ENCODE measurements around the gene DHRS9. TPM values are rescaled to one million over a fixed set of nuclear protein-coding genes. Genes with fewer than 3 reads are reported as not detected.

Gene DHRS9
- total RNA-seq = 100 to 1,000 TPM in 1 of 4 donors, 10 to 100 TPM in 2, 1 to 10 TPM in 1; 4.3 to 130 (median 18.8) TPM

GRCh38 chr2:169069341-169069740, at the start of gene DHRS9:
Gene DHRS9, plus strand, starts transcription at chr2:169069563. Its CDS starts 12,019 bp downstream, at chr2:169081582.
- no peak for TF ChIP-seq CTCF (IDR thresholded peaks at IDR 0.05; ENCODE audit: low read depth)

DNA sequence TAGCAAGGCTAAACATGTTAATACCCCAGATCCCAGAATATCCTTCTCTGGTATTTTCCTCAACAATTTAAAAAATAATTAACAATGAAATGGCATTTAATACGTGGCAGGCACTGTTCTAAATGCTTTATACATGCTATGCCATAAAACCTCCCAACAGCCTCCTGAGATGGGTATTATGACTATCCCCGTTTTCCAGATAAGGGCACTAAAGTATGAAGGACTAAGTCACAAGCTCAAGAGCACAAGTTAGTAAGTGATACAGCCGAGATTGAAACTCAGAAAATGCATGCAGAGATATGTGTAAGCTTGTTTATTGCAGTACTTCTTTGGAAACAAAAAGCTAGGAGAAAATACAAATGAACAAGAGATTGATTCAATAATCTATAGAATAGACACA, 46.2 kb upstream of the DHRS9 start:
- TF ChIP-seq CTCF (IDR thresholded peaks at IDR 0.05; ENCODE audit: low read depth) = no peak

DNA sequence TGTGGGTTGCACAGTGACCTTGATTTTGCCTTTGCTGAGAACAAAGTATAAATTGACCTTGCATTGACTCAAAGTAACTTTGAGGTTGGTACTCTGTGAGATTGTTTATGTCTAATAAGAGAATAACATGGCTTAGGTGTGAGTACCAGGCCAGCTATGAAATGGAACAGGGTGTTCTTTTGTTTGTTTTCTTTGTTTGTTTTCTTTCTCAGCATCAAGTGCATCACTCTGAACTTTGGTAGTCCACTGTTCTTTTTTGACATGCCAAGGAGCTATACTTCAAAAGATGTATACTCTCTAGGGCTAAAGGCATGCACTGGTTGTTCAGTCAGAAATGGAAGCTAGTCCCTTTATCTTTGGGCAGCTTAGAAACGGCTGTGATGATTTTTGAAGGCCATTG, 43.3 kb upstream of the DHRS9 start:
- no peak for TF ChIP-seq CTCF (IDR thresholded peaks at IDR 0.05; ENCODE audit: low read depth)

DNA sequence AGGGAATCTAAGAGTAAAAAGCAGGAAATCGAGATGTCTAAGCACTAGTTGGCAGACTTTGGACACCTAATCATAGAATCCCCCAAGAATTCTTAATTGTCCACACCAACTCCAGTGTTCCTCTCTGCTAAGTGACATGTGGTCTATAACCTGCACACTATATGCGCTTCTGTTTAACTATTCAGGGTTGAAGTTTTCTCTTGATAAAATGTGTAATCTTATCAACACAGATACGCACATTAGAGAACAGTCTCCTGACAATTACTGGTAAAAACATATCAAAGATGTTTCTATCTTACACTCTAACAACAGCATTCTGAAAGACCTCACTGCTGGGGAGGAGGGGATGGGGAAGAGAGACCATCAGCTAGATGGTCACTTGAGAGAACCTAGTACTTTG, 42.1 kb upstream of the DHRS9 start:
- no peak for TF ChIP-seq CTCF (IDR thresholded peaks at IDR 0.05; ENCODE audit: low read depth)

GRCh38 chr2:169029341-169029740, 40.0 kb upstream of the DHRS9 start:
- no peak for TF ChIP-seq CTCF (IDR thresholded peaks at IDR 0.05; ENCODE audit: low read depth)

DNA sequence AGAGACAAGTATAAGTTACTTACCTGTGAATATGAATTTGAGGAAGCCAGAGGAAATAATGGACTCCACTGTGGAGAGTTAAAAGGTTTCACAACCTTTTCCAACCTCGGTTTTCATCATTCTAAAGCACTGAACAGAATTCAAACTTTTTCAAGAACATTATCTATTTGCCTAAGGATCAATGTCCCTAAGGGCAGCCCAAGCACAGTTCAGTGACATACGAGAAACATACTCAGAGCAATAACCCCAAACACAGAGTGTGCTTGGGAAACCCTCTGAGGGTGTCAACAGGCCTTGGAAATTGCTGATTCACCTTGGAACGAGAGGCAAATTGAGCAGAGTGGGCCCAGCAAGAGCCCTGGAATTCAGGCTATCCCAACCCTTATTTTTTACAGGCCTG, 38.2 kb upstream of the DHRS9 start, which contains the start of gene ABCB11:
TSS of gene ABCB11 (minus strand) at position 123 of the 400 bp plus-strand sequence. CDS start 13,199 bp downstream, outside the sequence.
- TF ChIP-seq CTCF (IDR thresholded peaks at IDR 0.05; ENCODE audit: low read depth) = no peak

GRCh38 chr2:169034256-169034655, 35.1 kb upstream of the DHRS9 start:
- no peak for TF ChIP-seq CTCF (IDR thresholded peaks at IDR 0.05; ENCODE audit: low read depth)

All from subcutaneous adipose tissue (tissue), 4 donors.